ENCODE measurements around the gene SRP9.

DNA sequence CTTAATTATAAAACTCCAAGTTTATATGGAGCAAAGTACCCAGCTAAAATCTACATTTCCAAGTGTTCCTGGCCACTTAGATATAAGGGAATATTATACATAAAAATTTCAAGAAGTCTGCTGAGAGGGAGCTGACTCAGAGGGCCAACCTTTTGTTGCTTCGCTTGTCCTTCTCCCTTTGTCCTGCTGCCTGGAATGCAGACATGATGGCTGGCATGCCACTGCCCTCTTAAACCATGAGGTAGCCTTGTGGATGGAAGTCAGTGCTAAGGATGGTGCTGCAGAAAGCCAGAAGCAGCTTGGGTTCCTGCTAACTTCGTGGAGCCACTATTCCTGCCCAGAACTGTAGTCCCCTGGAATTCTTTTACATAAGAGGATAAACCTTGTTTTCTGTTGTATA is 38.9 kb upstream of the SRP9 start:
- TF ChIP-seq, protein P1, sequence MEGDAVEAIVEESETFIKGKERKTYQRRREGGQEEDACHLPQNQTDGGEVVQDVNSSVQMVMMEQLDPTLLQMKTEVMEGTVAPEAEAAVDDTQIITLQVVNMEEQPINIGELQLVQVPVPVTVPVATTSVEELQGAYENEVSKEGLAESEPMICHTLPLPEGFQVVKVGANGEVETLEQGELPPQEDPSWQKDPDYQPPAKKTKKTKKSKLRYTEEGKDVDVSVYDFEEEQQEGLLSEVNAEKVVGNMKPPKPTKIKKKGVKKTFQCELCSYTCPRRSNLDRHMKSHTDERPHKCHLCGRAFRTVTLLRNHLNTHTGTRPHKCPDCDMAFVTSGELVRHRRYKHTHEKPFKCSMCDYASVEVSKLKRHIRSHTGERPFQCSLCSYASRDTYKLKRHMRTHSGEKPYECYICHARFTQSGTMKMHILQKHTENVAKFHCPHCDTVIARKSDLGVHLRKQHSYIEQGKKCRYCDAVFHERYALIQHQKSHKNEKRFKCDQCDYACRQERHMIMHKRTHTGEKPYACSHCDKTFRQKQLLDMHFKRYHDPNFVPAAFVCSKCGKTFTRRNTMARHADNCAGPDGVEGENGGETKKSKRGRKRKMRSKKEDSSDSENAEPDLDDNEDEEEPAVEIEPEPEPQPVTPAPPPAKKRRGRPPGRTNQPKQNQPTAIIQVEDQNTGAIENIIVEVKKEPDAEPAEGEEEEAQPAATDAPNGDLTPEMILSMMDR (IDR thresholded peaks at IDR 0.05 in 8 of 11, conservative IDR thresholded peaks at IDR 0.05 in 3 of 11): no peak
- TF ChIP-seq POLR2AphosphoS5 (IDR thresholded peaks at IDR 0.05) (no peak), POLR2A (IDR thresholded peaks at IDR 0.05) (no peak)

Measured in spleen (tissue), 7 donors.